ENCODE results near the gene ADM2.
"Not testable (repeated sequence)": the region's sequence is repeated elsewhere in the genome, so short reads cannot be mapped to it uniquely, and the experiment has no call there.

The ADM2 gene, protein sequence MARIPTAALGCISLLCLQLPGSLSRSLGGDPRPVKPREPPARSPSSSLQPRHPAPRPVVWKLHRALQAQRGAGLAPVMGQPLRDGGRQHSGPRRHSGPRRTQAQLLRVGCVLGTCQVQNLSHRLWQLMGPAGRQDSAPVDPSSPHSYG

DNA sequence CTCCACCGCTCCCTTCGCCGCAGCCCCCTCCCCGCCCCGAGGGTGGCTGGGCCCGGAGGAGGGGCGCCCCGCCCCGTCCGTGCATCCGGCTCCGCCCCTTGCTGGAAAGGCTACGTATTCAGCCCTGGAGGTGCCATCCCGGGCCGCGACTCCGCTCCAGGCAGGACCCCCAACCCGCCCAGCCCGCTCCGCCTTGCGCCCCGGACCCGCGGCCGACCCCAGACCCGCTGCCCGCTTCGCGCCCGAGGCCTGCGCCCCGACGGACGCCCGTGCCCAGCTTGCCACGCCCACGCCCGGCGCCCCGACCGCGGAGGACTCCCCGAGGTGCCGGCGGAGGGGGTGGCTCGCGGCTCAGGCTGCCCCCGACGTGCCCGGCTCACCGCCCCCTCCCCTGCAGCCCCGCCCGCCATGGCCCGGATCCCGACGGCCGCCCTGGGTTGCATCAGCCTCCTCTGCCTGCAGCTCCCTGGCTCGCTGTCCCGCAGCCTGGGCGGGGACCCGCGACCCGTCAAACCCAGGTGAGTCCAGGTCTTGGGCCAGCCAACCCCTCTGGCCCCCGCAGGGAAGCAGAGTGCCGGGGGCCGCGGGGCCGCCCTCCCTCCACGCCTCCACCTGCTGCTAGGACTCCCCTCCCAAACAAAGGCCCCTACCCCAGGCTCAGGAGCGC is at the start of gene ADM2:
ADM2 (plus strand) TSS at position 104 of the 667 bp plus-strand sequence; CDS start at position 409, 305 bp downstream.
- no peak for DNase-seq (ENCODE audit: extremely low spot score)
- no peak for TF ChIP-seq L3MBTL2 (conservative IDR thresholded peaks at IDR 0.05)
- TF ChIP-seq TARDBP (IDR thresholded peaks at IDR 0.05) = no peak
- TF ChIP-seq, protein P1, sequence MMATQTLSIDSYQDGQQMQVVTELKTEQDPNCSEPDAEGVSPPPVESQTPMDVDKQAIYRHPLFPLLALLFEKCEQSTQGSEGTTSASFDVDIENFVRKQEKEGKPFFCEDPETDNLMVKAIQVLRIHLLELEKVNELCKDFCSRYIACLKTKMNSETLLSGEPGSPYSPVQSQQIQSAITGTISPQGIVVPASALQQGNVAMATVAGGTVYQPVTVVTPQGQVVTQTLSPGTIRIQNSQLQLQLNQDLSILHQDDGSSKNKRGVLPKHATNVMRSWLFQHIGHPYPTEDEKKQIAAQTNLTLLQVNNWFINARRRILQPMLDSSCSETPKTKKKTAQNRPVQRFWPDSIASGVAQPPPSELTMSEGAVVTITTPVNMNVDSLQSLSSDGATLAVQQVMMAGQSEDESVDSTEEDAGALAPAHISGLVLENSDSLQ (IDR thresholded peaks at IDR 0.05) = no peak
- no peak for TF ChIP-seq LEF1 (IDR thresholded peaks at IDR 0.05; ENCODE audit: borderline replicate concordance)
- no peak for TF ChIP-seq ELF4 (IDR thresholded peaks at IDR 0.05)
- no peak for TF ChIP-seq NFRKB (IDR thresholded peaks at IDR 0.05)
- TF ChIP-seq SP1 (IDR thresholded peaks at IDR 0.05) = no peak
- no peak for TF ChIP-seq BHLHE40 (IDR thresholded peaks at IDR 0.05; ENCODE audit: borderline replicate concordance)
- no peak for TF ChIP-seq FOXA1 (IDR thresholded peaks at IDR 0.05)
- no peak for TF ChIP-seq CTBP1 (IDR thresholded peaks at IDR 0.05; ENCODE audit: borderline replicate concordance)
- no peak for TF ChIP-seq HDGF (IDR thresholded peaks at IDR 0.05; ENCODE audit: borderline replicate concordance)
- no peak for TF ChIP-seq FOXK2 (IDR thresholded peaks at IDR 0.05)
- CTCF ChIA-PET = interaction anchor here (0.5 kb wide), 1 partner anchor 106 kb away, joined by 4 read pairs; no protein-coding TSS in a partner anchor
- POLR2A ChIA-PET = interaction anchor here (1.2 kb wide), 1 partner anchor 26 kb away, joined by 4 read pairs; the partner anchor contains the start of genes LMF2 and NCAPH2

- ChIA-PET CTCF (interaction anchor here (0.6 kb wide), 1 partner anchor 130 kb away, joined by 3 read pairs; no protein-coding TSS in a partner anchor), POLR2A (no interaction called here)
- TF ChIP-seq ARNT (IDR thresholded peaks at IDR 0.05) = no peak
- no peak for TF ChIP-seq HDGF (IDR thresholded peaks at IDR 0.05; ENCODE audit: borderline replicate concordance)
- no peak for TF ChIP-seq CTBP1 (IDR thresholded peaks at IDR 0.05; ENCODE audit: borderline replicate concordance)
- no peak for TF ChIP-seq TARDBP (IDR thresholded peaks at IDR 0.05)
- TF ChIP-seq ZNF384 (IDR thresholded peaks at IDR 0.05) = no peak
- no peak for TF ChIP-seq SP1 (IDR thresholded peaks at IDR 0.05)
- no peak for TF ChIP-seq LEF1 (IDR thresholded peaks at IDR 0.05; ENCODE audit: borderline replicate concordance)
- TF ChIP-seq FOXA1 (IDR thresholded peaks at IDR 0.05) = no peak
- TF ChIP-seq NFRKB (IDR thresholded peaks at IDR 0.05) = no peak
- no peak for TF ChIP-seq L3MBTL2 (conservative IDR thresholded peaks at IDR 0.05)
- no peak for TF ChIP-seq FOXM1 (IDR thresholded peaks at IDR 0.05; ENCODE audit: borderline replicate concordance)
- no peak for TF ChIP-seq FOXK2 (IDR thresholded peaks at IDR 0.05)
- TF ChIP-seq SUZ12 (IDR thresholded peaks at IDR 0.05) = no peak
- TF ChIP-seq ELF4 (IDR thresholded peaks at IDR 0.05) = no peak
- TF ChIP-seq BHLHE40 (IDR thresholded peaks at IDR 0.05; ENCODE audit: borderline replicate concordance) = no peak
- TF ChIP-seq, protein P1 (IDR thresholded peaks at IDR 0.05) = no peak
- DNase-seq (ENCODE audit: extremely low spot score) = no peak
These were observed 49.0 kb upstream of the ADM2 start for GRCh38 chr22:50432131-50432876.

DNA sequence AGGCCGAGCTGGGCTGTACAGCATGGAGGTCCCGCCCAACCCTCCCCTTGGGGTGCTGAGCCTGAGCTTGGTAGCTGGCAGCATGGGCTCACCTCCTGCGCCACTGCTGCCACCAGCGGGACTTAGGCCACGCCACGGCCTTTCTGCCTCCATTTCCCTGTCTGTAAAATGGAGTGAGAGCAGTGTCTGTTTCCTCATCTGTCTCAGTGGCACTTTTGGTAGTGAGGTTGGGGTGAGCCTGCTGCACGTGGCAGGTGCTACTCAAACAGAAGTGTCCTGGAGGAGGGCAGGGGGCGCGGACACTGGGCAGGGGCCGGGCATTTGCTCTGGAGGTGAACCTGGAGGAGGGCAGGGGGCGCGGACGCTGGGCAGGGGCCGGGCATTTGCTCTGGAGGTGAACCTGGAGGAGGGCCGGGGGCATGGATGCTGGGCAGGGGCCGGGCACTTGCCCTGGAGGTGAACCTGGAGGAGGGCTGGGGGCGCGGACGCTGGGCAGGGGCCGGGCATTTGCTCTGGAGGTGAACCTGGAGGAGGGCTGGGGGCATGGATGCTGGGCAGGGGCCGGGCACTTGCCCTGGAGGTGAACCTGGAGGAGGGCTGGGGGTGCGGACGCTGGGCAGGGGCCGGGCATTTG is 48.3 kb upstream of the ADM2 start:
- DNase-seq (ENCODE audit: extremely low spot score); CTCF ChIA-PET; POLR2A ChIA-PET: not testable (repeated sequence)

GRCh38 chr22:50434849-50435248 is 46.5 kb upstream of the ADM2 start:
- ChIA-PET CTCF (no interaction called here), POLR2A (interaction anchor here (1.5 kb wide), 1 partner anchor 10 kb away, joined by 7 read pairs; no protein-coding TSS in a partner anchor)
- no peak for DNase-seq (ENCODE audit: extremely low spot score)
- TF ChIP-seq ARNT (IDR thresholded peaks at IDR 0.05) = no peak
- no peak for TF ChIP-seq BHLHE40 (IDR thresholded peaks at IDR 0.05; ENCODE audit: borderline replicate concordance)
- no peak for TF ChIP-seq FOXA1 (IDR thresholded peaks at IDR 0.05)
- no peak for TF ChIP-seq FOXM1 (IDR thresholded peaks at IDR 0.05; ENCODE audit: borderline replicate concordance)

GRCh38 chr22:50435291-50436014 is 45.9 kb upstream of the ADM2 start:
- no peak for DNase-seq (ENCODE audit: extremely low spot score)
- POLR2A ChIA-PET = interaction anchor here (0.7 to 1.5 kb wide), 3 partner anchors 9 to 90 kb away, joined by 3 to 7 read pairs (median 4); partner anchors contain the start of gene LMF2
- no peak for TF ChIP-seq ELF4 (IDR thresholded peaks at IDR 0.05)
- TF ChIP-seq ARNT (IDR thresholded peaks at IDR 0.05) = no peak
- no peak for TF ChIP-seq FOXK2 (IDR thresholded peaks at IDR 0.05)
- TF ChIP-seq NFRKB (IDR thresholded peaks at IDR 0.05) = no peak
- TF ChIP-seq FOXA1 (IDR thresholded peaks at IDR 0.05) = no peak
- no peak for TF ChIP-seq ZNF384 (IDR thresholded peaks at IDR 0.05)
- CTCF ChIA-PET = no interaction called here

All from HEK293T (cell line).